IMR-90 (cell line): Measurements from ENCODE around the gene CLIC3. TPM values are rescaled to one million over a fixed set of nuclear protein-coding genes. Genes with fewer than 3 reads are reported as not detected.

Experiments
- ATAC-seq: fragments of 200-7000 bp; cut with Tn5 transposase; 2 replicates; pipeline ENCODE4 v1.9.1; 2020; ENCODE audit warnings: low read depth, mild to moderate bottlenecking, moderate library complexity
- BruUV-seq: library from RNA; stranded (reverse); fragments of 400-500 nt; replicated peaks from 2 replicates; lab custom pipeline; 2021; lab: Mats Ljungman, UMichigan
- CTCF ChIA-PET: fragments of 300-600 bp; formaldehyde crosslinking; extraction: SDS; loops from one replicate; lab custom pipeline; 2021; ENCODE audit warnings: antibody characterized with exemption; lab: Yijun Ruan, JAX
- POLR2A ChIA-PET: fragments of 300-600 bp; sonication (Branson Sonifier 250); formaldehyde crosslinking; loops from one replicate; lab custom pipeline; 2022; ENCODE audit warnings: antibody characterized with exemption; ENCODE audit not compliant: unreplicated experiment; lab: Charles Lee
- DNase-seq: peaks from one replicate; pipeline ENCODE4 v3.0.0; 2013
- H2AFZ ChIP-seq: replicated peaks from 2 replicates; pipeline ENCODE3; 2013; ENCODE audit warnings: low read length, mild to moderate bottlenecking; ENCODE audit not compliant: poor library complexity
- H2AK5ac ChIP-seq: 2 replicates; pipeline ENCODE4 v1.6.1; 2013; ENCODE audit warnings: low read depth, low read length, inconsistent platforms
- H2AK9ac ChIP-seq: replicated peaks from 2 replicates; pipeline ENCODE3; 2013; ENCODE audit warnings: mild to moderate bottlenecking, low read depth, low read length, moderate library complexity; ENCODE audit not compliant: poor library complexity
- H2BK120ac ChIP-seq: 2 replicates; pipeline ENCODE4 v1.6.1; 2013; ENCODE audit warnings: low read depth, low read length, inconsistent platforms
- H2BK15ac ChIP-seq: 3 replicates; pipeline ENCODE4 v1.6.1; 2013; ENCODE audit warnings: low read depth, low read length, inconsistent platforms
- H2BK20ac ChIP-seq: 2 replicates; pipeline ENCODE4 v1.6.1; 2013; ENCODE audit warnings: low read depth, mild to moderate bottlenecking, inconsistent platforms, low read length, moderate library complexity
- H2BK5ac ChIP-seq: 2 replicates; pipeline ENCODE4 v1.6.1; 2013; ENCODE audit warnings: mild to moderate bottlenecking, low read depth, low read length, inconsistent platforms; ENCODE audit not compliant: poor library complexity, severe bottlenecking
- H3K14ac ChIP-seq: replicated peaks from 2 replicates; pipeline ENCODE4 v1.6.1; 2013; ENCODE audit warnings: low read depth, low read length, inconsistent platforms
- H3K18ac ChIP-seq: 2 replicates; pipeline ENCODE4 v1.6.1; 2013; ENCODE audit warnings: low read depth, low read length, control low read depth
- H3K23ac ChIP-seq: 2 replicates; pipeline ENCODE4 v1.6.1; 2013; ENCODE audit warnings: low read depth, low read length, inconsistent platforms
- H3K27ac ChIP-seq: 2 replicates; pipeline ENCODE4 v1.5.1; 2013; ENCODE audit warnings: mild to moderate bottlenecking, control low read depth, low read length; ENCODE audit not compliant: insufficient read depth
- H3K27me3 ChIP-seq: 2 replicates; pipeline ENCODE4 v1.6.1; 2013; ENCODE audit warnings: low read length; ENCODE audit not compliant: control insufficient read depth, insufficient read depth
- H3K36me3 ChIP-seq: 2 replicates; pipeline ENCODE4 v1.6.1; 2013; ENCODE audit warnings: low read length, mixed read lengths; ENCODE audit not compliant: control insufficient read depth, insufficient read depth
- H3K4ac ChIP-seq: 2 replicates; pipeline ENCODE4 v1.6.1; 2013; ENCODE audit warnings: low read depth, low read length, inconsistent platforms
- H3K4me1 ChIP-seq: 2 replicates; pipeline ENCODE4 v1.6.1; 2013; ENCODE audit warnings: low read length, mixed read lengths; ENCODE audit not compliant: control insufficient read depth, insufficient read depth
- H3K4me2 ChIP-seq: 2 replicates; pipeline ENCODE4 v1.6.1; 2013; ENCODE audit warnings: low read depth, mild to moderate bottlenecking, control low read depth, low read length, moderate library complexity
- H3K4me3 ChIP-seq: 2 replicates; pipeline ENCODE4 v1.5.1; 2013; ENCODE audit warnings: low read depth, mild to moderate bottlenecking, control low read depth, low read length, moderate library complexity; ENCODE audit not compliant: insufficient read depth
- H3K56ac ChIP-seq: 2 replicates; pipeline ENCODE4 v1.6.1; 2013; ENCODE audit warnings: low read length, inconsistent platforms; ENCODE audit not compliant: insufficient read depth; ENCODE audit errors: extremely low read depth
- H3K79me1 ChIP-seq, 2 experiments: 2 replicates each; pipeline ENCODE4 v1.6.1; 2013; ENCODE audit warnings: low read length in 2 of 2, inconsistent platforms in 1 of 2, low read depth in 1 of 2
- H3K9ac ChIP-seq: 2 replicates; pipeline ENCODE4 v1.6.1; 2013; ENCODE audit warnings: low read depth, low read length, control low read depth
- H3K9me1 ChIP-seq: 2 replicates; pipeline ENCODE4 v1.6.1; 2013; ENCODE audit warnings: low read length, inconsistent platforms; ENCODE audit not compliant: insufficient read depth
- H3K9me3 ChIP-seq: 2 replicates; pipeline ENCODE4 v1.6.1; 2013; ENCODE audit warnings: low read length; ENCODE audit not compliant: control insufficient read depth, insufficient read depth
- H4K20me1 ChIP-seq: 2 replicates; pipeline ENCODE4 v1.6.1; 2013; ENCODE audit warnings: low read length, inconsistent platforms; ENCODE audit not compliant: insufficient read depth
- H4K5ac ChIP-seq: 2 replicates; pipeline ENCODE4 v1.6.1; 2013; ENCODE audit warnings: mild to moderate bottlenecking, low read depth, low read length, control low read depth
- H4K8ac ChIP-seq, 2 experiments: 2 replicates each; pipeline ENCODE4 v1.6.1; 2013; ENCODE audit warnings: low read depth in 2 of 2, low read length in 2 of 2, control low read depth in 1 of 2, inconsistent platforms in 1 of 2
- H4K91ac ChIP-seq: 2 replicates; pipeline ENCODE4 v1.6.1; 2013; ENCODE audit warnings: low read depth, low read length, inconsistent platforms; ENCODE audit not compliant: insufficient read depth
- BHLHE40 ChIP-seq: fragments of 150-350 bp; IDR thresholded peaks from 2 replicates; pipeline ENCODE4 v1.6.1; 2016; ENCODE audit warnings: mild to moderate bottlenecking, low read depth, low read length
- CHD1 ChIP-seq: IDR thresholded peaks from 2 replicates; pipeline ENCODE4 v1.6.1; 2012; ENCODE audit warnings: low read depth, low read length, improper control_type of control experiment
- FOS ChIP-seq: fragments of 150-350 bp; IDR thresholded peaks from 2 replicates; pipeline ENCODE4 v1.6.1; 2016; ENCODE audit warnings: low read depth, low read length
- MXI1 ChIP-seq: IDR thresholded peaks from 2 replicates; pipeline ENCODE4 v1.6.1; 2012; ENCODE audit warnings: low read depth, mild to moderate bottlenecking, low read length, moderate library complexity, borderline replicate concordance
- POLR2A ChIP-seq: IDR thresholded peaks from 2 replicates; pipeline ENCODE4 v1.6.1; 2012; ENCODE audit warnings: mild to moderate bottlenecking, low read depth, low read length
- USF2 ChIP-seq: fragments of 150-350 bp; IDR thresholded peaks from 2 replicates; pipeline ENCODE4 v1.6.1; 2017; ENCODE audit warnings: mild to moderate bottlenecking, antibody characterized with exemption, low read length, low read depth
- WGBS, 2 experiments: methylation state at CpG; one replicate each; pipeline versions ENCODE4 v1.1.5 to v1.1.7; 2013; ENCODE audit warnings: missing lambda C conversion rate in 2 of 2; ENCODE audit not compliant: insufficient read length in 1 of 2; ENCODE audit errors: extremely low coverage in 2 of 2; 5-methylcytosine and 5-hydroxymethylcytosine counted together
- dilution Hi-C: fragments of 300-500 bp; cut with HindIII; formaldehyde crosslinking; loops from one replicate; pipeline ENCODE4 v1.14.3; 2018; ENCODE audit warnings: low sequenced_read_pairs; ENCODE audit not compliant: unreplicated experiment
- in situ Hi-C: fragments of 300-500 bp; cut with MboI; formaldehyde crosslinking; loops from 3 replicates; pipeline ENCODE4 v1.14.3; 2019; ENCODE audit warnings: low sequenced_read_pairs, inconsistent platforms, mixed read lengths
- intact Hi-C: fragments of 100-400 bp; cut with micrococcal nuclease; formaldehyde crosslinking; loops from 2 replicates; pipeline ENCODE4 v1.10.0; 2022
- polyA plus RNA-seq, 3 experiments: library from polyadenylated mRNA; depleted of rRNA; stranded (reverse); fragments of >200 nt; gene quantifications; 2 replicates each; pipeline ENCODE4 v1.2.3, GENCODE V29; 2012; ENCODE audit warnings: low replicate concordance in 1 of 3
- total RNA-seq: library from RNA; depleted of rRNA; stranded (reverse); fragments of >200 nt; gene quantifications from 2 replicates; pipeline ENCODE4 v1.2.3, GENCODE V29; 2012
- TF ChIP-seq, protein P1 (sequence below): fragments of 150-350 bp; IDR thresholded peaks from 2 replicates; pipeline ENCODE4 v1.6.1; 2016; ENCODE audit warnings: low read depth, mild to moderate bottlenecking, low read length, moderate library complexity, borderline replicate concordance

The CLIC3 gene
- total and polyA plus RNA-seq, 2 of the 4 experiments (the other 2 are of a cell fraction), result 0.18 to 1.7 TPM

DNA sequence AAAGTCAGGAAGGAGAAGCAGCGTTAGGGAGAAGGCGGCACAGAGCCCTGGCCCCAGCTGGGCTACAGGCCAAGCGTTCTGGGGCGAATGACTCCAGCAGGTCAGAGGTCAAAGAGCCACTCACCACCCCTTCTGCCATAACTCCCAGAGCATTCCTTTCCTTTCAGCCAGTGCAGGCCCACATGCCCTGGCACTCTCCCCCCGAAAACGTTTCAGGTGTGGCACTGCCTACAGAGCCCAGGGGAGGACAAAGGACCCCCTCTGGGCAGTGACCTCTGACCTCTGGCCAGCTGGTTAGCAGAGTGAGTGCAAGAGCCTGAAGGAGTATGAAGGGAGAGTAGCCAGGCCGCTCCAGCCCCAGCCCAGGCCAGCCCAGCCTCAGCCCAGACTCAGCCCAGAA is 26.8 kb upstream of the CLIC3 start:
- peaks cover 0 to 7% of the 10 kb centered on the region in 2 experiments; a peak in 2 of 4 replicates for H3K79me1 ChIP-seq
- no peak overlapping the region for H3K23ac ChIP-seq
- dilution Hi-C loops (no loop called here), intact Hi-C loops (no loop called here), in situ Hi-C loops (no loop called here)
- peaks cover 5% of the 10 kb centered on the region for H3K4me1 ChIP-seq
- H3K27ac ChIP-seq, result no peak overlapping the region
- H3K4me2 ChIP-seq, result no peak overlapping the region
- peaks cover 3% of the 10 kb centered on the region; the same call in 1 of the 2 replicates for H3K36me3 ChIP-seq
- H4K20me1 ChIP-seq, result no peaks in the 10 kb centered on the region; the same call in 1 of the 2 replicates
- no peak overlapping the region for H4K5ac ChIP-seq
- no peak overlapping the region for H2AFZ ChIP-seq
- POLR2A ChIA-PET, result no interaction called here
- H2BK120ac ChIP-seq, result no peak overlapping the region
- H2BK20ac ChIP-seq, result no peak overlapping the region
- no peak overlapping the region for H3K4ac ChIP-seq
- BruUV-seq, result no TSS peak
- H3K9ac ChIP-seq, result no peak overlapping the region
- no peaks in the 10 kb centered on the region for H3K27me3 ChIP-seq
- no peak overlapping the region for H2AK9ac ChIP-seq
- H3K18ac ChIP-seq, result no peak overlapping the region
- H4K8ac ChIP-seq, result no peak overlapping the region
- DNase-seq, result no peak
- H4K91ac ChIP-seq, result no peak overlapping the region
- no peak overlapping the region for H2AK5ac ChIP-seq
- no peak for ATAC-seq
- 67% methylated on average over 1 of the region's 7 CpGs; no CpG with 5 or more reads in 1 of the 2 experiments for WGBS, 2 experiments
- no peak overlapping the region for H2BK5ac ChIP-seq
- CTCF ChIA-PET, result no interaction called here
- no peak overlapping the region for H2BK15ac ChIP-seq
- TF ChIP-seq BHLHE40 (no peak), MXI1 (no peak), CHD1 (no peak), USF2 (no peak), POLR2A (no peak), FOS (no peak)
- TF ChIP-seq, protein P1, sequence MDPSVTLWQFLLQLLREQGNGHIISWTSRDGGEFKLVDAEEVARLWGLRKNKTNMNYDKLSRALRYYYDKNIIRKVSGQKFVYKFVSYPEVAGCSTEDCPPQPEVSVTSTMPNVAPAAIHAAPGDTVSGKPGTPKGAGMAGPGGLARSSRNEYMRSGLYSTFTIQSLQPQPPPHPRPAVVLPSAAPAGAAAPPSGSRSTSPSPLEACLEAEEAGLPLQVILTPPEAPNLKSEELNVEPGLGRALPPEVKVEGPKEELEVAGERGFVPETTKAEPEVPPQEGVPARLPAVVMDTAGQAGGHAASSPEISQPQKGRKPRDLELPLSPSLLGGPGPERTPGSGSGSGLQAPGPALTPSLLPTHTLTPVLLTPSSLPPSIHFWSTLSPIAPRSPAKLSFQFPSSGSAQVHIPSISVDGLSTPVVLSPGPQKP, result no peak
- no peak overlapping the region for H3K56ac ChIP-seq
- H3K9me3 ChIP-seq, result no peaks in the 10 kb centered on the region
- peaks cover 4% of the 10 kb centered on the region; the same call in 1 of the 2 replicates for H3K9me1 ChIP-seq
- no peak overlapping the region for H3K4me3 ChIP-seq
- H3K14ac ChIP-seq, result no peak overlapping the region
